BE2C (cell line): Measurements from ENCODE around the gene MICU1.

Source experiments
- DNase-seq: peaks from one replicate; pipeline ENCODE4 v3.0.0-alpha.2; 2020
- H3K27me3 ChIP-seq: fragments of 250-450 bp; sonication (Bioruptor Pico); 2 replicates; pipeline ENCODE4 v1.5.1; 2020; ENCODE audit warnings: mild to moderate bottlenecking
- H3K36me3 ChIP-seq: fragments of 250-450 bp; sonication (Bioruptor Pico); 2 replicates; pipeline ENCODE4 v1.5.1; 2020; ENCODE audit warnings: mild to moderate bottlenecking
- H3K4me1 ChIP-seq: fragments of 250-450 bp; sonication (Bioruptor Pico); 2 replicates; pipeline ENCODE4 v1.5.1; 2020
- H3K4me3 ChIP-seq: 2 replicates; pipeline ENCODE4 v1.5.1; 2011; ENCODE audit warnings: low read depth, low read length
- H3K9me3 ChIP-seq: fragments of 250-450 bp; sonication (Bioruptor Pico); 2 replicates; pipeline ENCODE4 v1.5.1; 2020
- TF ChIP-seq, protein P1 (sequence below): IDR thresholded peaks from 2 replicates; pipeline ENCODE4 v1.5.1; 2012; ENCODE audit warnings: mild to moderate bottlenecking, low read depth, low read length

The MICU1 gene

DNA sequence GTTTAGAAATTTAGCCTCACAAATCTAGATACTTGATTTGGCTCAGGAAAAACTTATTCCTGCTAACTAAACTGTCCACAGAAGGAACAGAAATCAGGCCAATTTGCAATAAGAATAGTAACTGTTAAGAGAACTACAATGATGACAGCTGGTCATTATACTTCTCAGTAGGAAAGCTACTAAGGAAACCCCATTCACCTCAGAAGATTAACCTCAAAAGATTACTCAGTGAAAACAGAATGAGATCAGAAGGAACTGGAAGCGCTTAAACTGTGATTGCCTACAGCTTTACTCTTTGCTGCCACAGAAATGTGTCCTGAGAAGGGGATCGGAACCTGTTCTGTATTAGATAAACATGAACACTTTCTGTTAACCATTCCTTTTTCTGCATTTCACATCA lies 246.8 kb downstream of the MICU1 start:
- H3K4me1 ChIP-seq, result no peaks in the 10 kb centered on the region
- no peaks in the 10 kb centered on the region for H3K36me3 ChIP-seq
- no peaks in the 10 kb centered on the region for H3K9me3 ChIP-seq
- TF ChIP-seq, protein P1, sequence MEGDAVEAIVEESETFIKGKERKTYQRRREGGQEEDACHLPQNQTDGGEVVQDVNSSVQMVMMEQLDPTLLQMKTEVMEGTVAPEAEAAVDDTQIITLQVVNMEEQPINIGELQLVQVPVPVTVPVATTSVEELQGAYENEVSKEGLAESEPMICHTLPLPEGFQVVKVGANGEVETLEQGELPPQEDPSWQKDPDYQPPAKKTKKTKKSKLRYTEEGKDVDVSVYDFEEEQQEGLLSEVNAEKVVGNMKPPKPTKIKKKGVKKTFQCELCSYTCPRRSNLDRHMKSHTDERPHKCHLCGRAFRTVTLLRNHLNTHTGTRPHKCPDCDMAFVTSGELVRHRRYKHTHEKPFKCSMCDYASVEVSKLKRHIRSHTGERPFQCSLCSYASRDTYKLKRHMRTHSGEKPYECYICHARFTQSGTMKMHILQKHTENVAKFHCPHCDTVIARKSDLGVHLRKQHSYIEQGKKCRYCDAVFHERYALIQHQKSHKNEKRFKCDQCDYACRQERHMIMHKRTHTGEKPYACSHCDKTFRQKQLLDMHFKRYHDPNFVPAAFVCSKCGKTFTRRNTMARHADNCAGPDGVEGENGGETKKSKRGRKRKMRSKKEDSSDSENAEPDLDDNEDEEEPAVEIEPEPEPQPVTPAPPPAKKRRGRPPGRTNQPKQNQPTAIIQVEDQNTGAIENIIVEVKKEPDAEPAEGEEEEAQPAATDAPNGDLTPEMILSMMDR, result no peak
- no peak overlapping the region for H3K4me3 ChIP-seq
- H3K27me3 ChIP-seq, result no peaks in the 10 kb centered on the region
- no peak for DNase-seq

DNA sequence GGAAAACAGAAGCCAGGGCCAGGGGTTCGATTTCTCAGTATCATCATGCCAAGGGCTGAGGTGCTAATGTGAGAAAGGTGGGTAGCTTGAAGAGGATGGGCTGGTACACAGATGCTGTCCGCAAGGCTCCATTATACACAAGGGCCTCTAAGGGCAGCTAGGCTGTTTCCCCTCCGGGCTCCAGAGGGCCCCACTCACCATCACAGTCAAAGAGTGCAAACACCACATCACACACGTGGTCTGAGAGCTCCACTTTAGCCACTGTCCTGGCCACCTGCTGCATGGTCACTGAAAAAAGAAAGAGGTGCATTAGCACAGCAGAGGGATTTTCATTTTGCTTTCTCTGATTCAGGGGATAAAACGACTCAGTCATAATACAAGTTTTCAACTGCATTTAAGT lies 250.3 kb downstream of the MICU1 start:
- TF ChIP-seq, protein P1, result peak; percentile 39
- Histone ChIP-seq H3K4me1 (no peaks in the 10 kb centered on the region), H3K27me3 (no peaks in the 10 kb centered on the region), H3K4me3 (no peak overlapping the region), H3K36me3 (no peaks in the 10 kb centered on the region), H3K9me3 (no peaks in the 10 kb centered on the region)
- DNase-seq, result peak; percentile 33

- DNase-seq, result no peak
- no peaks in the 10 kb centered on the region for H3K36me3 ChIP-seq
- no peaks in the 10 kb centered on the region for H3K4me1 ChIP-seq
- TF ChIP-seq, protein P1, result no peak; the same call in 1 of the 2 replicates
- H3K4me3 ChIP-seq, result no peak overlapping the region
- no peaks in the 10 kb centered on the region for H3K27me3 ChIP-seq
- no peaks in the 10 kb centered on the region for H3K9me3 ChIP-seq
Observed at GRCh38 chr10:72375173-72375572, 250.7 kb downstream of the MICU1 start.

DNA sequence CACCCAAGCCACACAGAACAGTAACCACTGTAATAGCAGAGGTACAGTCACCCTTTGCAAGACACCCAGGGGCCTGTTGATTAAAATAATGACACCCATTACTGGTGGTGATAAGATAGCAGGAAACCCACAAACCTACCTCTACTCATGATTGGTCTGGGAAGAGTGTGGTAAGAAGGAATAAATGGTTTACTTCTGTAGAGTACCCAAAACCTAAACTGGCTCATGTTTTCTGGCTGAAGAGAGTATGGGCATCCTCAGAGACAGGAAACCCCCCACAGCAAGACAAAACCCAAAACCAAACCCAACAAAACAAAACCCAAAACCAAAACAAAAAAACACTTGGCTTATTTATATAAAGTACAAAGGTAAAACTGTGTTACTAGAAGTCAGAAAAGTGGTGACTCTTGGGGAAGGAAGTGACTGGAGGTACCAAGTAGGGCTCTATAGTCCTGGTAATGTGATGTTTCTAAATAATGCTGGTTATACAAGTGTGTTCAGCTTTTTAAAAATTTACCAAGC lies 255.6 kb downstream of the MICU1 start:
- DNase-seq, result no peak
- no peaks in the 10 kb centered on the region for H3K27me3 ChIP-seq
- H3K36me3 ChIP-seq, result no peaks in the 10 kb centered on the region
- TF ChIP-seq, protein P1, result no peak
- H3K4me1 ChIP-seq, result no peaks in the 10 kb centered on the region
- no peaks in the 10 kb centered on the region for H3K9me3 ChIP-seq
- no peak overlapping the region for H3K4me3 ChIP-seq

GRCh38 chr10:72367301-72367960 lies 258.4 kb downstream of the MICU1 start:
- Histone ChIP-seq H3K36me3 (no peaks in the 10 kb centered on the region), H3K4me3 (no peak overlapping the region), H3K27me3 (no peaks in the 10 kb centered on the region), H3K9me3 (no peaks in the 10 kb centered on the region), H3K4me1 (peaks cover 8% of the 10 kb centered on the region)
- no peak for DNase-seq
- TF ChIP-seq, protein P1, result no peak

GRCh38 chr10:72365106-72365895 lies 260.6 kb downstream of the MICU1 start:
- Histone ChIP-seq H3K4me1 (peaks cover 8% of the 10 kb centered on the region), H3K4me3 (no peak overlapping the region), H3K27me3 (no peaks in the 10 kb centered on the region), H3K36me3 (no peaks in the 10 kb centered on the region), H3K9me3 (no peaks in the 10 kb centered on the region)
- no peak for DNase-seq
- TF ChIP-seq, protein P1, result no peak
